HCT116 (cell line): Measurements from ENCODE around the gene SFTPB.

Source experiments
- CEBPB ChIP-seq: IDR thresholded peaks from 2 replicates; pipeline ENCODE4 v1.6.1; 2012; ENCODE audit warnings: low read depth
- CTCF ChIP-seq, 3 experiments: fragments of 200-600 bp in 1 of 3; sonication (generic) in 1 of 3; IDR thresholded peaks in 2 of 3; conservative IDR thresholded peaks in 1 of 3; 2 replicates each; pipeline ENCODE4 v1.5.1; 2012 to 2017; ENCODE audit warnings: low read depth in 2 of 3, low read length in 2 of 3, antibody characterized with exemption in 1 of 3, borderline replicate concordance in 1 of 3, control low read depth in 1 of 3, mild to moderate bottlenecking in 1 of 3, mixed read lengths in 1 of 3, mixed run types in 1 of 3, moderate library complexity in 1 of 3; ENCODE audit not compliant: insufficient read depth in 1 of 3
- EZH2 ChIP-seq: fragments of 200-600 bp; sonication (generic); IDR thresholded peaks from 2 replicates; pipeline ENCODE4 v1.6.1; 2017; ENCODE audit warnings: antibody characterized with exemption, mixed run types
- EZH2phosphoT487 ChIP-seq: fragments of 200-600 bp; IDR thresholded peaks from 2 replicates; pipeline ENCODE4 v1.6.1; 2018; ENCODE audit warnings: antibody characterized with exemption, borderline replicate concordance
- POLR2A ChIP-seq: IDR thresholded peaks from 2 replicates; pipeline ENCODE4 v1.7.0; 2011; ENCODE audit warnings: borderline replicate concordance; ENCODE audit not compliant: insufficient read depth, insufficient read length; ENCODE audit errors: extremely low read depth
- SIN3A ChIP-seq: IDR thresholded peaks from 2 replicates; pipeline ENCODE4 v1.6.1; 2012; ENCODE audit warnings: low read depth
- SP1 ChIP-seq: IDR thresholded peaks from 2 replicates; pipeline ENCODE4 v1.6.1; 2012; ENCODE audit warnings: low read depth
- ZNF274 ChIP-seq: fragments of 200-500 bp; sonication (Bioruptor generic); IDR thresholded peaks from 2 replicates; pipeline ENCODE4 v1.6.1; 2014; ENCODE audit warnings: mild to moderate bottlenecking, low read depth, low read length, inconsistent platforms
- TF ChIP-seq, protein P1 (sequence below): IDR thresholded peaks from 2 replicates; pipeline ENCODE4 v1.6.1; 2012

DNA sequence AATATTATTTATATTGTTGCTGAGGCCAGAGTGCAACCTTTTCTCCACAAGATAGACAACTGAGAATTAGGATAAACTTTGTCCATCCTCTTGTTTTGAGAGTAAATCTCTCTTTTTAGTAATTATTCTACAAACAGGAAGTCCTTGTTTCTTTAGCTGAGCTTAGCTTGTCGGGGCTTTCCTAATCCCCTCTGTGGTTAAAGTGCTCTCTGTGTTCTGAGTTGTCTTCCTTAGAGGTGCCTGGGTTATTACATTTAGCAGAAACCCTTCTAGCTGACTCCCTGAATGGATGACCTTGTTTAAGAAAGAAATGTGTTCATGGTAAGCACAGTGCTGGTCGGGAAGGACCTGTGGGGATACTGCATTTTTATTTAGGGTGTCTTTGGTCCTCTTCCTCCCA is 39.3 kb downstream of the SFTPB start:
- TF ChIP-seq POLR2A (no peak), EZH2 (no peak), CTCF (IDR thresholded peaks at IDR 0.05 in 2 of 3, conservative IDR thresholded peaks at IDR 0.05 in 1 of 3; ENCODE audit: borderline replicate concordance in 1 of 3, insufficient read depth in 1 of 3, low read depth in 2 of 3, low read length in 2 of 3) (no peak), ZNF274 (no peak), EZH2phosphoT487 (no peak), SP1 (no peak), SIN3A (no peak), CEBPB (no peak)
- TF ChIP-seq, protein P1, sequence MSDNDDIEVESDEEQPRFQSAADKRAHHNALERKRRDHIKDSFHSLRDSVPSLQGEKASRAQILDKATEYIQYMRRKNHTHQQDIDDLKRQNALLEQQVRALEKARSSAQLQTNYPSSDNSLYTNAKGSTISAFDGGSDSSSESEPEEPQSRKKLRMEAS: no peak
